A549 treated with Mapracorat at 1 μM for 4 hours (cell line): Measurements from ENCODE around the gene GRAP2. TPM values are rescaled to one million over a fixed set of nuclear protein-coding genes. Genes with fewer than 3 reads are reported as not detected.

Experiments used
- total RNA-seq: library from RNA; stranded (reverse); fragments of 200-300 nt; extraction: Qiagen RNA extraction; gene quantifications from 5 replicates; pipeline ENCODE4 v1.2.3, GENCODE V29; 2022

GRAP2 gene
- 0.10 TPM in 1 of 5 replicates, not detected in the others for total RNA-seq

GRCh38 chr22:39900306-39901227 is at the start of gene GRAP2:
Gene GRAP2, plus strand, starts transcription at chr22:39901084. Its CDS starts 46,023 bp downstream, at chr22:39947107.

GRCh38 chr22:39893526-39893925 is 7.4 kb upstream of the GRAP2 start, which contains the start of gene ENTHD1:
Gene ENTHD1, minus strand, starts transcription at chr22:39893760. Its CDS starts 6,012 bp downstream, at chr22:39887748.

DNA sequence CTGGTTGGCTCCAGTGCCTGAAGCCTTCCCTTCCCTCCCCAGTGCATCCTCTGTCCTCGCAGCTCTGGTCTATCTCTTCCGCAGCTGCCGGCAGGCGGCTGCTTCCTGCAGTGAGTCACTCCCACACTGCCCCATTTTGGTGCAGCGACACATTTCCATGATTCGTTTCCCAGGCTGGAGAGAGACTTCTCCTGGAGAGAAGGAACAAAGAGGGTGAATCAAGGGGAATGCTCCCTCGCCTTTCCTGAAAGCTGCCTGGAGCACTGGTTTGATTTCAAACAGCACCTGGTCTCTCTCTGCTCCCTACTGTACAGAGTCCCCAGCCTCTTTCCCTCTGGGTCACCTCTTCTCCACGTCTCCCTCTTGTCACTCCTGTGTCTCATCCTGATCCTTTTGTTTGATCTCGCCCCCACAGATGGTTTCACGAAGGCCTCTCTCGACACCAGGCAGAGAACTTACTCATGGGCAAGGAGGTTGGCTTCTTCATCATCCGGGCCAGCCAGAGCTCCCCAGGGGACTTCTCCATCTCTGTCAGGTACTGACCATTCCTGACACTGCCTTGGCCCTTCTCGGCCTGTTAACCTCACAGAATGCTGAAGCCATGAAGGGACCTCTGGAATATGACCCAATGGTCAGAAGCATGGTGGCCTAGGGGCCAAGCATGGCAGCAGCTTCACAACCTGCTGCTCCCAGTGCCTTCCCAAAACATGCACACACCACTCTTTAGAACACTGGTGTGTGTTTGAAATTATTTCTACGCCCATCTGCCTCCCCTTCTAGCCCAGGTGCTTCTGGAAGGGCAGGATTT is 59.0 kb downstream of the GRAP2 start, which contains the start of gene TMA7B:
Gene TMA7B, plus strand, starts transcription at position 758 of the 808 bp plus-strand sequence. CDS start 3,978 bp downstream, outside the sequence.

GRCh38 chr22:39994566-39995392 is 93.9 kb downstream of the GRAP2 start, which contains the start of gene FAM83F:
Gene FAM83F, plus strand, starts transcription at chr22:39994954. Its CDS starts 89 bp downstream, at chr22:39995043.

Other genes with a start within 250 kb of the GRAP2 start
- not detected in 5 replicates for gene ENTHD1, start 7.3 kb upstream of the GRAP2 start, total RNA-seq
- gene TMA7B, start 59.3 kb downstream of the GRAP2 start, total RNA-seq = not detected in 5 replicates
- gene FAM83F, start 93.9 kb downstream of the GRAP2 start, total RNA-seq = not detected in 5 replicates